Kidney epithelial cell (primary cell): ENCODE measurements around the gene ANAPC2. TPM values are rescaled to one million over a fixed set of nuclear protein-coding genes. Genes with fewer than 3 reads are reported as not detected.

Experiments
- DNase-seq: peaks from one replicate; pipeline ENCODE4 v3.0.0-alpha.2; 2010; ENCODE audit warnings: low read depth
- H3K27me3 ChIP-seq: 2 replicates; pipeline ENCODE4 v1.6.0; 2011; ENCODE audit warnings: low read length; ENCODE audit not compliant: control insufficient read depth, insufficient read depth
- H3K36me3 ChIP-seq: 2 replicates; pipeline ENCODE4 v1.5.1; 2011; ENCODE audit warnings: low read length; ENCODE audit not compliant: control insufficient read depth, insufficient read depth
- H3K4me3 ChIP-seq: 2 replicates; pipeline ENCODE4 v1.5.1; 2011; ENCODE audit warnings: low read depth, mild to moderate bottlenecking, control low read depth, low read length
- CTCF ChIP-seq: IDR thresholded peaks from 2 replicates; pipeline ENCODE4 v1.5.1; 2011; ENCODE audit warnings: mild to moderate bottlenecking, moderate library complexity, low read length, control low read depth, inconsistent platforms; ENCODE audit not compliant: insufficient read depth, poor library complexity, severe bottlenecking
- total RNA-seq: library from RNA; depleted of rRNA; stranded (reverse); fragments of >200 nt; gene quantifications from 2 replicates; pipeline ENCODE4 v1.2.3, GENCODE V29; 2015

The ANAPC2 gene
- total RNA-seq, 1 donor from 2014 or later: 18.8 TPM

- DNase-seq: no peak
- no peak for TF ChIP-seq CTCF
- no peak overlapping the region for H3K4me3 ChIP-seq
- no peaks in the 10 kb centered on the region for H3K36me3 ChIP-seq
- peaks cover 64% of the 10 kb centered on the region for H3K27me3 ChIP-seq
These were observed 43.1 kb upstream of the ANAPC2 start for GRCh38 chr9:137231372-137232039.

GRCh38 chr9:137230705-137231371 lies 42.5 kb upstream of the ANAPC2 start, which contains the start of gene SLC34A3:
TSS of gene SLC34A3 (plus strand) at chr9:137230901. CDS start at chr9:137231703, 802 bp downstream.
- Histone ChIP-seq H3K4me3 (no peak within 1 kb of the TSS), H3K36me3 (no peaks in the 10 kb centered on the region), H3K27me3 (peaks cover 61% of the 10 kb centered on the region)
- no peak for DNase-seq
- no peak for TF ChIP-seq CTCF

- no peak for DNase-seq
- Histone ChIP-seq H3K27me3 (peaks cover 55% of the 10 kb centered on the region), H3K36me3 (no peaks in the 10 kb centered on the region), H3K4me3 (no peak overlapping the region)
- no peak for TF ChIP-seq CTCF
These were observed 41.7 kb upstream of the ANAPC2 start for GRCh38 chr9:137229903-137230704.

- no peak for DNase-seq
- Histone ChIP-seq H3K4me3 (no peak overlapping the region), H3K36me3 (no peaks in the 10 kb centered on the region), H3K27me3 (peaks cover 46% of the 10 kb centered on the region)
- TF ChIP-seq CTCF: no peak
These were observed 40.9 kb upstream of the ANAPC2 start for GRCh38 chr9:137228968-137229896.

GRCh38 chr9:137228506-137228967 lies 40.2 kb upstream of the ANAPC2 start:
- DNase-seq: no peak
- H3K27me3 ChIP-seq: peaks cover 40% of the 10 kb centered on the region
- H3K4me3 ChIP-seq: no peak overlapping the region
- no peak for TF ChIP-seq CTCF
- no peaks in the 10 kb centered on the region for H3K36me3 ChIP-seq
